Ureter (tissue), 1 donor: ENCODE results near the gene MAPRE3. TPM values are rescaled to one million over a fixed set of nuclear protein-coding genes. Genes with fewer than 3 reads are reported as not detected.
"Not testable (repeated sequence)": the region's sequence is repeated elsewhere in the genome, so short reads cannot be mapped to it uniquely, and the experiment has no call there.

Experiments used
- DNase-seq: peaks from one replicate; pipeline ENCODE4 v3.0.0-alpha.2; 2020; ENCODE audit warnings: low spot score
- total RNA-seq: library from RNA; stranded (reverse); gene quantifications from one replicate; pipeline ENCODE4 v1.2.4, GENCODE V29; 2023
- donor health status: DM: yes; HTN: yes; CAD: no.

MAPRE3 gene
- total RNA-seq, 1 donor from 2014 or later, result 29.4 TPM

DNA sequence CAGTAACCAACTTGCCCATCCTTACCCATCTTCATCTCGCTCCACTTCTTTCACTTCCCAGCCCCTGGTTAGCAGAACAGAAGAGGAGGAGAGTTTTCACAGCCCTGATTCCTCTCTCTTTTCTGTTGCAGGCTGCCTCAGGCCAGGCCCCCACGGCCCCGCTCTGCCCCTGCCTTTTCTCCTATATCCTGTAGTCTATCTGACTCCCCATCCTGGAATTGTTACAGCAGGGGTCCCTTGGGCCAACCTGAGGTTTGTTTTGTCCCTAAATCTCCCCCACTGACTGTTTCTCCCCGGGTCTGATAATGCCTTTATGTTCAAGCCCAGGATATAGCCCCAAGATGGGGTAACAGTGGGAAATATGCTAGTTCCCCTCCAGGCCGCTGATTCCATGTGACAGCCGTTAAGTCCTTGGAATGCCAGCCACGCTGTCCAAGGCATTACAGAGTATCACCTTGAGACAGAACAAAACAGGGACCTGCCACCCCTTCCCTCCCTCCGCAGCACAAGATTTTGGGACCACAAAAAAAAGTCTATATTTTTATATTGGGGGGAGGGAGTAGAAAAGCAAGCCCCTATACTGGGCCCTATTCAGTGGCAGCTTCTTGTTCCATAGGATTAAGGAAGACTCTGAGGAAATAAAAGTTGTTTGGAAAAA, 99.7 kb downstream of the MAPRE3 start:
- DNase-seq, result no peak

GRCh38 chr2:27070653-27071276, 100.3 kb downstream of the MAPRE3 start:
- no peak for DNase-seq

DNA sequence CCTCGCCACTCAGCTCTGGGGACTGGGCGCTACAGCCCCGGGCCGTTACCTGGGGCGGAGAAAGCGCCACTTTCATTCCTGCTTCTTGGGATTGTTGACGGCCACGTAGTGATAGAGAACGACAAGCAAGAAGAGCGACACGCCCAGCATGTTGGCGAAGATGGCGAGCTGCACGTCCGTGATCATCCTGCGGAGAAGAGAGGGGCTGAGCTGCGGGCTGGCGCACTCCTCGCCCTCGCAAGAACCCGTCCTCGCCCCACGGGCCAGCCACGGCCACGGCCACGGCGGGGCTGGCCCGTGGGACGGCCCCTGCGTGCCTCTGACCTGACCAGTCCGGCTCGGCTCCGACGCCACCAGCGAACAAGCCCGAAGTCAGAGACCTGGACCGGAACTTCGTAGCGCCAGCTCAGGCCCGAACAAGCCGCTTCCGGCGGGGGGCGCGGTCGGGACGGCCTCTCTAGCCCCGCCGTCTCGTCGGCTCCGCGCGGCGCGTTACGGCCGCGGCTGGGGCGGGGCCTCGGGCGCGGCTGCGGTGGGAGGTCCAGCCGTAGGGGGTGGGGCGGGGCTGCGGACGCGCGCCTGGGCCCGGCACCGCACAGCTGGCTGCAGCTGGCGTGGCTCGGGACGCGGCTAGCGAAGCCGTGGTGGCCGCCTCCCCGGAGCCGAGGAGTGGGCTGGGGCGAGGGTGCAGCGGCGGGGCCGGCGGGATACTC, 101.0 kb downstream of the MAPRE3 start, which contains the start of gene OST4:
TSS of gene OST4 (minus strand) at position 378 of the 713 bp plus-strand sequence.
- peak; percentile 94 for DNase-seq

DNA sequence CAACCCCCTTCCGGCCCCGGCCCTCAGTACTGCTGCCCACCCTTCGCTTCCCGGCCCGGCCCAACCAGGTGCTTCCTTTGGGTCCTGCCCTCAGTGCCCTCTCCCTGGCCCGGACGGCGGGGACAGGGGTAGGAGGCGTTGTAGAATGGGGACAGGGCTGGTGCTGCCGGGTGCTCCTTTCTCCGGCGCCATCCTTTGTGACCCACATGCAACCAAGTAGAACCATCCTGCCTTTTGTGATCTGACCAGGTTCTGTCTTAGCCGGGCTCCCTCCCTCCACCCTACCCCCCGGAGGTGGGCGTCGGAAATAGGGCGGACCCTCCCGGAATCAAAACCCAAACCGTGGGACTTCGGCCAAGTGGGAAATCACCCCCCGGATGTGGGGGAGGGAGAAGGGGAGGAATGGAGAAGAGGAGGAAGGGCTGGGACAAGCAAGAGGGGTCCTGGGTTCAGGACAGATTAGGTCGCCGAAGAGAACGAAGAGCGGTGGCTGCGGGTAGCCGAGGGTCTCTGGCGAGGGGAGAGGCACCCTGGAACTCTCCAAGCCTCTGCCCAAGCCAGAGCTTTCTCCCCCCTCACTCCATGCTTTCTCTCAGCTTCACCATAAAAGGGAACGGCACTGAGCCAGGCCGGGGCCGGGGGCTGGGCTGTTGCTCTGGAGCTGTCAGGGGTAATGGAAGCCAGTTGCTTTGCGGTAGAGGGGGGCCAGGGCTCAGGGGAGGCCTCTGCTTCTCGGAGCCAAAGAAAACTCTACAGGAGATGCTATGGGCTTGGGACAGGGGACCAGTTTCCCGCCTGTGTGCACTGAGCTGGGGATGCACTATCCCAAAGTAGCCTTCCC, 101.8 kb downstream of the MAPRE3 start:
- peak; percentile 88 for DNase-seq

DNA sequence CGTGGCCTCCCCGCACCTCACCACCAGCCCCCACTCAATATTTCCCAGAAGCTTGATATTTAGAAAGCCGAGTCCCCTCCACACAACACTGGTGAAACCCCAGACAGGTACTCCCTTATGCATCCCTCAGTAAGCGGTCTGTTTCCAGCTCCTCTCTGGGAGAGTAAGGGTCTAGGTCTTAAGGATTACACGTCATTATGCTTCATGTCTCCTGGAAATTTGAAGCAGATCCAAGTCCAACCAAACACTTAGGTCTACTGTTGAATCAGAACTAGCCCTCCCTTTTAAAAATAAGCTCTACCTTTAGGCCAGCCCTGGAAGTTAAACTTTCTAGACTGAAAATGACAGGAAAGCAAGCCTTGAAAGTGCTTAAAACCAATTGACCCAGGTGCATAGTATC, 102.5 kb downstream of the MAPRE3 start:
- DNase-seq, result no peak

DNA sequence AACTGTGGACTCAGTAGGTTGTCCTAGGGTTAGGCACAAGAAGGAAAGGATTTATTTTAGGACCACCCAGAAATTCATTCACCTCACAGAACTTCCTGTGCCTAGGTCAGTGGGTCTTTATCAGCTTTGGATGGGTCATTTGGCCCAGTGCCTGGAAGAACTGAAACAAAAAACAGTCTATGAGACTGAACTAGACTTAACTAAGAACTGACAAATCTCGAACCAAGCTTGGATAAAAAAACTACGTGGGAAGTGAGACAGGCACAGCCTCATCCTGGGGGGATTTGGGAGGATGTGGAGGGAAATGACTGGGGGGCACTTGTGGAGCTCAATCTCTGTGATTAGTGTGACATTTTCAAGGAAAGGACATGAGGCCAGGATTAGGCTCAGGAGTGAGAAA, 103.3 kb downstream of the MAPRE3 start:
- DNase-seq, result no peak

DNA sequence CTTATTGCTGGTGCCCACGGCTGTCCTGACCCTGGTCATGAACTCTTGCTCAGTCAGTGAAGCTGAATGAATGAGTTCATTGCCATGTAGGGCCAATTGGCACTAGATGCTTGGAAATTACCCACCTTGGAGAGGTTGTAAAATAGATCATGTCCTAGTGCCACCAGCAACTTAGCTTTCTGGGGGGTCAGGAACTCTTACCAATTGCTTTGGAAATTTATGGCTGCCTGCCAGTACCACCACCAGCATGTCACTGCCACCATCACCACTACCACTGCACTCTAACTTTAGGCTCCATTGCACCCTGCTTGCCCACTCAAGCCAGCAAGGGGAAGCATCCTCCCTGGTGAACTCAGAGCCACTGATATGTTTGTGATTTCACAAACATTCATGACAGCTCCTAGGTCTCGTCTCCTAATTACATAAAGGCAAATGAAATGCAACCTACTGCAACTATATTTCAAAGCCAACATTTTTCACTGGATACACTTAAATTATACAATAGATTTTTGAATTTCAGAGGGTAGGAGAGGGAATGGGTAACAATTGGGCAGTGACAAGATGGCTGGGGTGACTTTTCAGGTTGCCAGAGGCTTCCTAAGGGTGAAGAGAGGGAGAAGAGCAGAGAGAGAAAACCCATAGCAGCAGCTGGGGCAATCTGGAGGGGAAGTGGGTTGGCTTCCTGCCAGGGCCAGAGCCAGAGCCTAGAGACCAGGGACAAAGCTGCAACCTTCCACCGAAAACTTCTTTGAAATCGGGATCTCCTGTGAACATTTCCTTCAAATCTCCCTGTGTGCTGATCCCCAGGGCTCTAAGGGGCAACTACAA, 104.5 kb downstream of the MAPRE3 start:
- no peak for DNase-seq

GRCh38 chr2:27075566-27075871, 105.1 kb downstream of the MAPRE3 start:
- DNase-seq, result not testable (repeated sequence)

DNA sequence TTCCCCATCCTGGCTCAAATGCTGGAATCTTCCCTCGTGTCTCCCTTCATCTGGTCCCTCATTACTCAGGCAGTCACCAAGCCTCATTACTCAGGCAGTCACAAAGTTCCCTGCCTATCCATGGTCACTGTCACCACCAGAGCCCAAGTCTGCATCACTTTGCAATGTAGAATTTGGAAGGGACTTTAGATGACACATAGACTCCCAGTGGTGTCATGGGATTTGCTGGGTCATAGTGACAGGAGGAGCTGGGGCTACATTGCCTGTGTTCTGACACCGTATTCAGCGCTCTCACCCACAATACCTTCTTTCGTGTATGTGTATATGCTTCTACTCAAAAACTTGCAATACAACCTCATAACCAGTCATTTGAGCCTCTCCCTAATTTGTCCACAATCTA, 105.9 kb downstream of the MAPRE3 start:
- DNase-seq, result no peak

Other genes with a start within 250 kb of the MAPRE3 start
- gene SLC35F6, start 206.4 kb upstream of the MAPRE3 start, total RNA-seq, result 40.9 TPM
- gene CENPA, start 184.6 kb upstream of the MAPRE3 start, total RNA-seq, result 0.26 TPM
- not detected for gene DPYSL5, start 122.5 kb upstream of the MAPRE3 start, total RNA-seq
- gene TMEM214, start 62.3 kb downstream of the MAPRE3 start, total RNA-seq, result 89.6 TPM
- 22.0 TPM for gene AGBL5, start 81.0 kb downstream of the MAPRE3 start, total RNA-seq
- 398 TPM for gene OST4, start 101.0 kb downstream of the MAPRE3 start, total RNA-seq
- gene EMILIN1, start 108.0 kb downstream of the MAPRE3 start, total RNA-seq, result 65.8 TPM
- gene KHK, start 116.1 kb downstream of the MAPRE3 start, total RNA-seq, result 2.6 TPM
- 1.9 TPM for gene CGREF1, start 148.5 kb downstream of the MAPRE3 start, total RNA-seq
- gene ABHD1, start 153.2 kb downstream of the MAPRE3 start, total RNA-seq, result 0.78 TPM
- 45.6 TPM for gene PREB, start 164.0 kb downstream of the MAPRE3 start, total RNA-seq
- not detected for gene PRR30, start 168.8 kb downstream of the MAPRE3 start, total RNA-seq
- 0.42 TPM for gene TCF23, start 178.4 kb downstream of the MAPRE3 start, total RNA-seq
- gene ATRAID, start 241.4 kb downstream of the MAPRE3 start, total RNA-seq, result 131 TPM
- gene SLC5A6, start 241.6 kb downstream of the MAPRE3 start, total RNA-seq, result 42.1 TPM
- gene CAD, start 246.7 kb downstream of the MAPRE3 start, total RNA-seq, result 63.6 TPM